HFFc6 (cell line): ENCODE measurements around the gene TNNI2. TPM values are rescaled to one million over a fixed set of nuclear protein-coding genes. Genes with fewer than 3 reads are reported as not detected.

Source experiments
- DNase-seq: peaks from one replicate; pipeline ENCODE4 v3.0.0-alpha.2; 2018
- H3K27ac Mint-ChIP-seq: 2 replicates; pipeline ENCODE4 v1.8.0; 2020; ENCODE audit warnings: mild to moderate bottlenecking, mixed read lengths
- H3K27me3 Mint-ChIP-seq: 2 replicates; pipeline ENCODE4 v1.8.0; 2021; ENCODE audit warnings: mild to moderate bottlenecking, moderate library complexity, mixed read lengths; ENCODE audit not compliant: insufficient read depth
- H3K36me3 Mint-ChIP-seq: 2 replicates; pipeline ENCODE4 v1.8.0; 2021; ENCODE audit warnings: low read depth, mixed read lengths
- H3K4me1 Mint-ChIP-seq: 2 replicates; pipeline ENCODE4 v1.8.0; 2020; ENCODE audit warnings: low read depth, mixed read lengths
- H3K4me3 Mint-ChIP-seq: 2 replicates; pipeline ENCODE4 v1.8.0; 2020; ENCODE audit warnings: mild to moderate bottlenecking, moderate library complexity, mixed read lengths
- H3K9me3 Mint-ChIP-seq: 2 replicates; pipeline ENCODE4 v1.8.0; 2020; ENCODE audit warnings: mild to moderate bottlenecking, mixed read lengths
- CTCF ChIP-seq: fragments of 200-600 bp; sonication (generic); IDR thresholded peaks from 2 replicates; pipeline ENCODE4 v1.5.0; 2021; ENCODE audit warnings: antibody characterized with exemption, mild to moderate bottlenecking
- total RNA-seq, 6 experiments: library from RNA; stranded (reverse); fragmentation: NEBNext Ultra II Directional; extraction: Animal tissue kit (Norgen Biotek cat#: 25700); gene quantifications; 2 replicates in 1 of 6; 3 replicates in 5 of 6; pipeline ENCODE4 v1.2.3, GENCODE V29; 2021

Gene TNNI2
- total RNA-seq, 6 experiments from 2014 or later: not detected

- DNase-seq: peak; percentile 58
- H3K27me3 Mint-ChIP-seq: peaks cover 12% of the 10 kb centered on the region
Observed at GRCh38 chr11:1829039-1829820, 9.6 kb upstream of the TNNI2 start.

DNA sequence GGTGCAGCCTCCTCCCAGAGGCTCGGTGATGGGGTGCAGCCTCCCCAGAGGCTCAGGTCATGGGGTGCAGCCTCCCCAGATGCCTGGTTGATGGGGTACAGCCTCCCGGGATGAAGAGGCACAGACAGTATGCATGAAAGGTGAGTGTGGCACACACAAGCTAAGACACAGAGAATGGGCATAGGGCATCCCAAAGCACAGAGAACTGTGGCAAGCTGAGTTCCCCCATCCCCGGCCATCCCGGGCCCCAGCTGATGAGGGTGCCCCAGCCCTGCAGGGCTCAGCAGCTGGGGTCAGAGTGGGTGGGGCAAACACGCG is 8.8 kb upstream of the TNNI2 start:
- Mint-ChIP-seq H3K36me3 (no peaks in the 10 kb centered on the region), H3K4me3 (no peak overlapping the region), H3K27ac (no peak overlapping the region), H3K4me1 (peaks cover 17% of the 10 kb centered on the region), H3K27me3 (peaks cover 12% of the 10 kb centered on the region), H3K9me3 (no peaks in the 10 kb centered on the region)
- no peak for TF ChIP-seq CTCF
- no peak for DNase-seq

More at GRCh38 chr11:1829039-1829820, 9.6 kb upstream of the TNNI2 start:
- H3K36me3 Mint-ChIP-seq: no peaks in the 10 kb centered on the region
- H3K4me1 Mint-ChIP-seq: peaks cover 17% of the 10 kb centered on the region
- H3K9me3 Mint-ChIP-seq: no peaks in the 10 kb centered on the region
- peak overlapping the region; percentile 38; the same call in 1 of the 2 replicates for H3K27ac Mint-ChIP-seq
- no peak overlapping the region for H3K4me3 Mint-ChIP-seq
- no peak for TF ChIP-seq CTCF

DNA sequence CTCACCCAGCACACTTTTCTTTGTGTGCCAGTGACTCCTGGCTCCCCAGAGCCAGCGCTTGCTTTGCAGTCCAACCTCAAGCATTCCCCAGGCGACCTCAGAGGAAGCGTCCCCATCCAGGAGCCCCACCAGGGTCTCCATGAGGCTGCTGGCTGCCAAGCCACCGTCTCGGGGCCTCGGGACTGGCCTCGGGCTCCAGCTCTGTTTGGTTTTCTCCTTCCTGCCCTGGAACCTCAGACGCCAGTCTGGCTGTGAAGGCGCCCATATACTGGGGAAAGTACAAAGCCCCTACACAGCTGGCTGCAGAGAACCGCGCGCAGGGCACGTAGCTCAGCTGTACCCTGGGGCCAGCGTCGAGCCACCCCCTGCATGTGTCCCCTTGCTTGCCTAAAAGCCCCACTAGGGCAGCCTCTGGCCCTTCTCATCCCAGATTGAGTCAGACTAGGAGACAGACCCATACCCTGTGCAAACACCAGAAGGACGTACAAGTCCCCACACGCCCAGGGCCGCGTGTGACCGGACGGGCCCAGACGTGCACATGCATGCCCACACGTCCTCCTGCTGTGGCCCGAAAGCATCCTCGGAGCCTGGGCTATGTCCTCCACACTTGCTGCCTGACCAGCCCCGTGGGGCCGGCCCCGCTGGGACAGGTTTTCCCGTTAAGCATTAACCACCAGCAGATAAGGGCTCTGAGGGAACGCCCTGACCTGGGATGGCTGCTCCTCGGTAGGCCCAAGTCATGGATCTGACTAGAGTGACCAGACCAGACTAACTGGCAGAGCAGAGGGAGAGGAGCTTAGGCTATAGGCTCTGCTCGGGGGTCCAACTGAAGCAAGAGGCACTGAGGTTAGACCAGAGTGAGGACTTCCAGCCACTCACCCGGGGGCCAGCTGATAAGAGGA is 8.2 kb upstream of the TNNI2 start:
- Mint-ChIP-seq H3K36me3 (no peaks in the 10 kb centered on the region), H3K4me1 (peaks cover 17% of the 10 kb centered on the region), H3K4me3 (no peak overlapping the region), H3K9me3 (no peaks in the 10 kb centered on the region), H3K27ac (no peak overlapping the region), H3K27me3 (peaks cover 14% of the 10 kb centered on the region)
- no peak for DNase-seq
- no peak for TF ChIP-seq CTCF

DNA sequence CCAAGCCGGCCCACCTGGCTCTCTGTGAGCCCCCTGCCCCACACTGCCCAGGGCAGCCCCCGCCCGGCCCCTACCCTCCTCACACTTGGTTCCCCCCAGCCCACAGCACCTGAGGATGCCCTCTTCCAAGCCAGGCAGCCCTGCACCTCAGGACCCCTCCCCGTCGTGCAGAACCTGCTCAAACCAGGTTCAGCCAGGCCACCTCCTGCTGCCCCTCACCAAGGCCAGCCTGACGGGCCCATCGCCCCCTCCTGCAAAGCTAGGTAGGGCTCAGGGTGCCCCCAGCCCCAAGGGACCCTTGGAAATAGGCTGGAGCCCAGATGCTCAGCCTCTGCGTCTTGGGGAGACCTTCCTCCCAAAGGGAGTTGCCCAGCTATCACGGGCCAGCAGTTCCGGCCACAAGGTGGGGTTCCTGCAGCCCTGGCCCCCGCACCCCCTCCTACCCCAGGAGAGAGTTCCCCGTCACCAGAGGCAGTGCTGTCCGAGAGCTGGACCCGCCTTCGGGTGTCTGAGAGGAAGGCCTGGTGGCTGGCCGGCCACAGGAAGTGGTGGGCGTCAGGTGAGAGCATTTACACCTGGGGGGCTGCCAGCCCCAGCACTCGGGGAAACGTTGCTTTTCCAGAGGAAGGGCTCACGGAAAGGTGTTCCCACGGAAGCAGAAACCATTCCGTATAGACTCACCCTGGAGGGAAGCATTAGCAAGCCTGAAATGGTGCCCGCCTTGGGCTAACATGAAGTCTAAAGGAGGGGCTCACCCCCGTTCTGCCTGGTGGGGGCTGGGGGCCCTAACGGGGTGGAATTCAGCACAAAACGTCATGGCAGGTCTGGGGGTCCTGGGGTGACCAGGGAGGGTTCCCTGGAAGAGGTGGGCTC is 7.2 kb upstream of the TNNI2 start:
- DNase-seq: no peak
- H3K36me3 Mint-ChIP-seq: no peaks in the 10 kb centered on the region
- no peak overlapping the region for H3K4me3 Mint-ChIP-seq
- H3K27me3 Mint-ChIP-seq: peaks cover 14% of the 10 kb centered on the region
- no peak for TF ChIP-seq CTCF
- no peak overlapping the region for H3K27ac Mint-ChIP-seq
- peaks cover 17% of the 10 kb centered on the region for H3K4me1 Mint-ChIP-seq
- H3K9me3 Mint-ChIP-seq: no peaks in the 10 kb centered on the region

- H3K27me3 Mint-ChIP-seq: peaks cover 12% of the 10 kb centered on the region
- H3K4me1 Mint-ChIP-seq: peaks cover 13% of the 10 kb centered on the region
- H3K9me3 Mint-ChIP-seq: no peaks in the 10 kb centered on the region
- no peak for DNase-seq
- H3K27ac Mint-ChIP-seq: no peak overlapping the region
- H3K36me3 Mint-ChIP-seq: no peaks in the 10 kb centered on the region
- peak; percentile 99 for TF ChIP-seq CTCF
- H3K4me3 Mint-ChIP-seq: no peak overlapping the region
Observed at GRCh38 chr11:1832211-1832919, 6.4 kb upstream of the TNNI2 start.
